Measurements from ENCODE around the gene ABLIM1. TPM values are rescaled to one million over a fixed set of nuclear protein-coding genes. Genes with fewer than 3 reads are reported as not detected.

Gene ABLIM1
- total and polyA plus RNA-seq, 3 donors from 2014 or later, result 90.0 to 137 (median 128) TPM

DNA sequence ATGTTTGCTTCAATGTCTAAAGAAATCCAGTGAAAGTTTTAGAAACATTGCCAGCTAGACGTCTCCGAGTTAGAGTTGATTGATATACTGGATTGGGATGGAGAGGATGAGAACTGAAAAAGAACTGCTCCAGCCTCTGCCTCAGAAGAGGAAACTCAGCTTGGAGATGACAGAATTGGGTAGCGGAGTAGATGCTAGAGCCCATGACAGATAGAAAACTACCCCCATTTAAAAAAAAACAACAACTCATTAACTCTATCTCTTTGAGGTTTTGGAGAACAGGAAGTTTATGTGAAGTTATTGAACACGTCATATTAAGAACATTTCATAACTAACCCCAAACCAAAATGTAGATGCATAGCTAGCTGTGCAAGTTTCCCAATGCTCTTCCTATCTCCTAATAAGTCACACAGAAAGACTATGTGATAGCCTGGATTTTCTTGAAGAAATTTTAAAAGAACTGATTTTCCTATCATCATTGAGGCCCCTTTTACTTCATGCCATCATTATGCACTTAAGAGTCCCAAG is 225.4 kb downstream of the ABLIM1 start:
- TF ChIP-seq POLR2A (IDR thresholded peaks at IDR 0.05), result no peak
- TF ChIP-seq, protein P1, sequence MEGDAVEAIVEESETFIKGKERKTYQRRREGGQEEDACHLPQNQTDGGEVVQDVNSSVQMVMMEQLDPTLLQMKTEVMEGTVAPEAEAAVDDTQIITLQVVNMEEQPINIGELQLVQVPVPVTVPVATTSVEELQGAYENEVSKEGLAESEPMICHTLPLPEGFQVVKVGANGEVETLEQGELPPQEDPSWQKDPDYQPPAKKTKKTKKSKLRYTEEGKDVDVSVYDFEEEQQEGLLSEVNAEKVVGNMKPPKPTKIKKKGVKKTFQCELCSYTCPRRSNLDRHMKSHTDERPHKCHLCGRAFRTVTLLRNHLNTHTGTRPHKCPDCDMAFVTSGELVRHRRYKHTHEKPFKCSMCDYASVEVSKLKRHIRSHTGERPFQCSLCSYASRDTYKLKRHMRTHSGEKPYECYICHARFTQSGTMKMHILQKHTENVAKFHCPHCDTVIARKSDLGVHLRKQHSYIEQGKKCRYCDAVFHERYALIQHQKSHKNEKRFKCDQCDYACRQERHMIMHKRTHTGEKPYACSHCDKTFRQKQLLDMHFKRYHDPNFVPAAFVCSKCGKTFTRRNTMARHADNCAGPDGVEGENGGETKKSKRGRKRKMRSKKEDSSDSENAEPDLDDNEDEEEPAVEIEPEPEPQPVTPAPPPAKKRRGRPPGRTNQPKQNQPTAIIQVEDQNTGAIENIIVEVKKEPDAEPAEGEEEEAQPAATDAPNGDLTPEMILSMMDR (IDR thresholded peaks at IDR 0.05), result no peak
- no peaks in the 10 kb centered on the region for H3K27me3 ChIP-seq
- no peak for DNase-seq
- no peak overlapping the region for H3K4me3 ChIP-seq
- H3K27ac ChIP-seq, result no peak overlapping the region
- peaks cover under 1% of the 10 kb centered on the region for H3K4me1 ChIP-seq
- no peaks in the 10 kb centered on the region for H3K36me3 ChIP-seq (ENCODE audit: low read depth, missing control alignments)
- 88 to 90% methylated on average over 4 of the region's 4 CpGs for WGBS, 2 donors
- no peaks in the 10 kb centered on the region for H3K9me3 ChIP-seq
- intact Hi-C loops (cut with DNase I; ENCODE audit: low total_unique reads), result loop anchor here (10.0 kb wide), 1 partner anchor 128 kb away; no protein-coding TSS in a partner anchor

DNA sequence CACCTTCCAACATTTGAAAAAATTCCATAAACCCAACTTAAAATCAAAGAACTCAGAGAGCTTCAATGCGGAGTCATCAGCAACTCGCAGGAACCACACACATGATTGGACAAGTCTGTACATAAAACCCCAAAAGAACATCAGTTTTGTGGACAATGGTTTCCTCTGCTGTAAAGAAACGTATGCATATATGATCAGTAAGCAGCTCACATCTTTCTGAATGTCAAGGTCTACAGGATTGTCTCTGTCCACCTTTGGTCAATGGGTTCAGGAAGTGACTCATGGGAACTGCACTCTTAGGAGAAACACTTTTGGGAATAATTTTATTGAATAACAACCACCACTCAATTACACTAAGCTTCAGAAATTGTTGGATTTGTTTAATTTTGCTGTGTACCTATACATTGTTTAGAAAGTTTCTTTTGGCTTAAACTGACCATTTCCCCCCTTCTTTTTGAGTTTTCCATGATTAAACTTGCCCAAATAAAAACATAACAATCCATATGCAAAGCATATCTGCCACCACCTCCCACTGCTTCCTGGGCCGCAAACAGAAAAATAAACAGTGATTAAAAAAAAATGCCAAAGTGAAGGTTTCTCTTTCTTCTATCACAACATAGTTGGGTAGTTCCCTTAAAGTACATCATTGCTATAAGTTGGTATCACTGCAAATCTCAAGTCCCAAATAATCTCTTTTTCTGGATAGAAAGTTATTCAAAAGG is 226.5 kb downstream of the ABLIM1 start:
- Histone ChIP-seq H3K36me3 (ENCODE audit: low read depth, missing control alignments) (no peaks in the 10 kb centered on the region), H3K27ac (no peak overlapping the region), H3K9me3 (no peaks in the 10 kb centered on the region), H3K4me3 (no peak overlapping the region), H3K27me3 (no peaks in the 10 kb centered on the region), H3K4me1 (peaks cover 10% of the 10 kb centered on the region)
- no peak for DNase-seq
- intact Hi-C loops (cut with DNase I; ENCODE audit: low total_unique reads), result loop anchor here (10.0 kb wide), 1 partner anchor 127 kb away; no protein-coding TSS in a partner anchor
- no peak for TF ChIP-seq POLR2A (IDR thresholded peaks at IDR 0.05)
- TF ChIP-seq, protein P1 (IDR thresholded peaks at IDR 0.05), result no peak
- 87 to 92% methylated on average over 4 of the region's 4 CpGs for WGBS, 2 donors

DNA sequence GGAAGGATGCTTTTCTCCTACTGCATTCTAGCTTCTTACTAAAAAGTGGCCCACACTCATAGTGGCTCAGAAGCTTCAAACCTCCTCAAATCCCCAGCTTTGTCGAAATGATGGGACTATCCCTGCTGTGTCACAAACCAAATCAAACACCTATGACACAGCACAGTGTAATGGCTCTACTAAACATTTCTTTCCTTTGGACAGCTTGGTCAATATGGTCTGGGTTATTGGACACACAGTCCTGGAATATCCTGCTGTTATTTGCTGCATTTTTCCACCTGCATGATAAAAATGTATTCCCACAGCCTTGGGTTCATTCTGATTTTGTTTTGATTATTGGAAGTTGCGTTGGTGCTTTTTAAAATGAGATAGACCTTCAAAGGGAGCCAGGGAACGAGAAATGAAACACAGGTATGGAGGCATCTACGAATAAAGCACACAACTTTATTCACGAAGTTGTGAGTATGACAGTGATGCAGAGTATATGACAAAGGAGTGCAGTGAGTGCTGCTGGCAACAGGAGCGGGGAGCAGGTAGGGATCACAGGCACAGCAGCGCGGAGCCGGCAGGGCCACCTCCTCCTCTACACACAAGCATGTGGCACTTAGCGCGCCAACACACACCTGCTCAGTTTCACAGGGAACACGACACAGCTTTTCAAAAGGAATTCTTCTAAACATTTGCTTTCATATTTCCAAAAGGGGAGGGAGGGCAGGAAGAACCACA is 227.2 kb downstream of the ABLIM1 start:
- Histone ChIP-seq H3K4me1 (peaks cover 11% of the 10 kb centered on the region), H3K27me3 (no peaks in the 10 kb centered on the region), H3K9me3 (no peaks in the 10 kb centered on the region), H3K4me3 (no peak overlapping the region), H3K36me3 (ENCODE audit: low read depth, missing control alignments) (no peaks in the 10 kb centered on the region), H3K27ac (no peak overlapping the region)
- intact Hi-C loops (cut with DNase I; ENCODE audit: low total_unique reads), result loop anchor here (10.0 kb wide), 1 partner anchor 126 kb away; no protein-coding TSS in a partner anchor
- DNase-seq, result no peak
- no peak for TF ChIP-seq POLR2A (IDR thresholded peaks at IDR 0.05)
- TF ChIP-seq, protein P1 (IDR thresholded peaks at IDR 0.05), result no peak
- 89 to 91% methylated on average over 12 of the region's 12 CpGs for WGBS, 2 donors

DNA sequence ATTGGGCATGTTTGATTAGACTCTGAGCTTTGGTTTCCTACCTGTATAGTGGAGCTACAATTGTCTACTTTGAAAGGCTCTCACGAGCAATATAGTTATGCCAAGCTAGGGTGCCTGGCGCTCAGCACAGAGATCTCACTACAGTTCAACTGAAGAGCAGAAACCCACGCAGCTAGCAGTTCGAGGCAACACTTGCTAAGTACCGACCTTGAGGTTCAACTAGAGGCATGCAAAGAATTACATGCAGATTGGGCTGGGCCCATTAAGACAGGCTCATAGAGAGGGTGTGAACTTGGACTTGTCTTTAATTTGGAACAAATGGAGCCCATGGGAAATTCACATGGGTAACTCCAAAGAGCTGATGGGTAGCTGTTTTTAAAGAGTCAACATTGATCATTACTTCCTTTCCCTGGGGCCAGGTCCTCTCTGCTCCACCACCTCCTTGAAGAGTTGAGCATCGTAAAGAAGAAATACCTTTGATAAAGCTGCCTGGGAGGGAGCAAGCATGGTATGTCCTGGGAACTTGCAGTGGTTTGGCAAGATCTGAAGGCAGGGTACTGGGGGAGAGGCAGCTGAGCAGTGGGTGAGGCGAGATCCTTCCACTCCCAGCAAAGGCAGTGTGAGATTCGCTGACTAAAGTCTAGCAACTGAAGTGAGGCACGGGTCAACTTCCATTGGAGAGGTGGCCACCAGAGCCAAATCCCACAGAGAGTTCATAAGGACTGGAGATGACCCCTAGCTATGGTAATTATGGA is 228.3 kb downstream of the ABLIM1 start:
- Histone ChIP-seq H3K4me3 (no peak overlapping the region), H3K27me3 (no peaks in the 10 kb centered on the region), H3K4me1 (peaks cover 11% of the 10 kb centered on the region), H3K9me3 (no peaks in the 10 kb centered on the region), H3K27ac (no peak overlapping the region), H3K36me3 (ENCODE audit: low read depth, missing control alignments) (no peaks in the 10 kb centered on the region)
- 71% methylated on average over 9 of the region's 9 CpGs for WGBS, 2 donors
- intact Hi-C loops (cut with DNase I; ENCODE audit: low total_unique reads), result loop anchor here (10.0 kb wide), 1 partner anchor 125 kb away; no protein-coding TSS in a partner anchor
- DNase-seq, result no peak
- TF ChIP-seq, protein P1 (IDR thresholded peaks at IDR 0.05), result no peak
- no peak for TF ChIP-seq POLR2A (IDR thresholded peaks at IDR 0.05)

Measured in testis (tissue), 3 donors.